GM19467 (cell line): Measurements from ENCODE around the gene ANO1.

Experiments used
- ATAC-seq: cut with Tn5 transposase; IDR thresholded peaks from one replicate; pipeline ENCODE4 v1.9.1; 2021; ENCODE audit warnings: mild to moderate bottlenecking, moderate library complexity; ENCODE audit not compliant: unreplicated experiment

Gene ANO1

GRCh38 chr11:70133771-70134335 lies 55.7 kb downstream of the ANO1 start:
- ATAC-seq = no peak

- no peak for ATAC-seq
Observed at GRCh38 chr11:70134490-70134889, 56.4 kb downstream of the ANO1 start.

DNA sequence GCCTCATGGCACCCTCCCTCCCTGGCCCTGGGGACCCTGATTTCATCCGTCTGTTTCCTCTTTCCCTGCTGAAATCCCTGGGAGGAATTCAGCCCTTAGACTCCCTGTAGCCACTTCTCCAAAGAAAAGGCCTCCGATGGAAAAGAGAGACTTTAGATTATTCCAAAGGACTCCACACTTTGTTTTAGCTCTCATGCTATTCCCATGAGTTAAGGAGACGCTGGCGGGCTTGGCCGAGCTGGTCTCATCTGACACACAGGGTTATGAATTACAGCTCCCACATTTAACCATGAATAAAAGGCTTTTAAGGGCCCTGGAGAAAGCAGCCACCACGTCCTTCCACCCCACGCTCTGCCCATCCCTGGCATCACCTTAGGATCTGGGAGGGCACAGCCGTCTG lies 57.0 kb downstream of the ANO1 start:
- ATAC-seq = no peak

DNA sequence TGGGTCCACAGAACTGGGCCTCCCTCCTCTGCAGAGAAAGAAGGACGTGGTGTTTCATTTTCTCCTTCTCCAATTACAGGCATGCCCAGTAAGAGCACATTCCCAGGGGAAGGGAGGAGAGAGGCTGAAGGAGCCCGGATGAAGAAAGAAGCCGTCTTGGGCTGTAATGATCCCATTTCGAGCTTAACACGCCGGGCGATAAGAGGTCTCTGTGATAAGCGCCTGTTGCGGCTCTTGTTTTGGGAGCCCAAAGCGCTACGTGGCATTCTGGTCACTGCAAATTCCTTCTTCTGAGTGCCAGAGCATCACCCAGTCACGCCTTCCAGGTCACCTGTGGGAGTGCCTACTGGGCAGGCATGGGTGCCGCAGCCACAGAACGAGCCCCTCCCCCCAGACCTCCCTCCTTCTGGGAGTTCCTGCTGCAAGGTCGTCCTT lies 57.5 kb downstream of the ANO1 start:
- ATAC-seq = no peak

GRCh38 chr11:70137383-70137782 lies 59.3 kb downstream of the ANO1 start:
- no peak for ATAC-seq

GRCh38 chr11:70138403-70138802 lies 60.3 kb downstream of the ANO1 start:
- no peak for ATAC-seq

GRCh38 chr11:70139785-70140410 lies 61.8 kb downstream of the ANO1 start:
- ATAC-seq = no peak

DNA sequence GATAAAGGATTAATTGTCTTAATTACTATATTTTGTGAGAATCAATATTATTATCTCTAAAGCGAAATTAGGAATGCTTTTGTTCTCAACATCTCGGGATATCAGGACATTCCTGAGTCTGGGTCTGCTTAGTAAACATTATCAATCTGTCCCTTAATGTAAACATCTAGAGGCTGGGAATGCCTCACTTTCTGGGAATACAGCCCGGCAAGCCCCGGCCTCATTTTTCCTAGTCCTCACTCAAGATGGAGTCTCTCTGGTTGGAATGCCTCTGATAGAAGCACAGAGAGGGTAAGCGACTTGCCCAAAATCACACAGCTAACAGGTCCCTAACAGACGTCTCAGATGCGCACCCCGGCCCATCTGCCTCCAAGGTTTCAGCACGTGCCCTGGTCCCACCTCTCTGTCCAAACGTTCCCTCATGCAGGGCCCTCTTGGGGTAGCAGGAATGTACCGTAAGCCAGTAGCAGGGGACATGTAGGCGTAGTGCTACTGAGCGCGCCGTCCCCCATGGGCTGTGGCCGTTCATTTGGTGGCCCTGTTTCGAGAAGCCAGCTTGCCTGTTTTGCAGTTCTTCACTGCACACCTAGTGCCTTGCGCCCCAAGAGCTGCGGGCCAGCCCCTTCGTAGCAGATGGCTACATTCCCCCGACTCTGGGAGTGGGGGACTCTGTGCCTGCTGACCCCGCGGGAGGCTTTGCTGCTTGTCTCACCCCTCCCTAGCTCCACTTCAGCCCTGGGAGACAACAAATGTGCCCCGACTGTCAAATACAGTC lies 62.8 kb downstream of the ANO1 start:
- no peak for ATAC-seq

- no peak for ATAC-seq
Observed at GRCh38 chr11:70141486-70142220, 63.5 kb downstream of the ANO1 start.

DNA sequence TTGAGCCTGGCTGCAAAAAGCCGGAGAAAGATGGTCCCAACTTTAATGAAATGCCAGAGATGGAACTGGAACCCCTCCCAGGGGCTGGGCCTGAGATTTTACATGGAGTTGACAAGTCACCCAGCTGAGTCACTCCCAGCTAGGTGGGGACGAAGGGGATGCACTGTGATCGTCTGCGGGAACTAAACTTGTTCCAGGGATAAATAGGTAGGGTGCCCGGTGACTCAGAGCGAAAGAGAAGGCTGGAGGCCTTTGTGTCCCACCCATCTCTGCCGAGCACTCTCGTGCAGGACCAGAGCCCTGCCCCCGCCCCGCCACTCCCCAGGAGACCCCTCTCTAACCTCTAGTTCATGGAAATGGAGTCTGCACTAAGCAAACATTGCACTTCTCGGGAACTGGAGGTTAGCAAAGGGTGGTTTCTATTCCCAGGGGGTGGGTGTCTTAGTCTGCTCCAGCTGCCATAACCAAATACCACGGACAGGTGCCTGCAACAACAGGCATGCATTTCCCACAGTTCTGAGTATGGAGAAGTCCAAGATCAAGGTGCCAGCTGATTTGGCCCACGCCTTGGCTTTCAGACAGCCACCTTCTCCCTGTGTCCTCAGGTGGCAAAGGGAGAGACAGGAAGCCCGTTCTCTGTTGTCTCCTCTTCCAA lies 64.2 kb downstream of the ANO1 start:
- no peak for ATAC-seq

DNA sequence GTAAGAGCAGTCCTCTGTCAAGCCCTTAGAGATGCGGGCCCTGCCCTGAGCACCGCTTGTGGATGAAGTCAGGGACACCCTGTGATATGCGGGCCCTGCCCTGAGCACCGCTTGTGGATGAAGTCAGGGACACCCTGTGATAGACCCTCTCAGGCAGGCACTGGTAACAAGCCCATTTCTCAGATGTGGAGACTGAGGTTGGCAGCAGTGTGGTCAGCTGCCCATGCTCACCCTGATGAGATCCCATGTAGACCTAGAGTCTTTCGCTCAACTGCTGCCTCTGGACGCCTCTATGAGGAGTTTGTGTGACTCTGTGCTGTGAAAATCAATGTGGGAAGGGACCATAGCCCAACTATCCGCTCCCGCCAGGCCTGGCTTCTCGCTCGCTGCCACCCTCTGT lies 66.1 kb downstream of the ANO1 start:
- no peak for ATAC-seq

DNA sequence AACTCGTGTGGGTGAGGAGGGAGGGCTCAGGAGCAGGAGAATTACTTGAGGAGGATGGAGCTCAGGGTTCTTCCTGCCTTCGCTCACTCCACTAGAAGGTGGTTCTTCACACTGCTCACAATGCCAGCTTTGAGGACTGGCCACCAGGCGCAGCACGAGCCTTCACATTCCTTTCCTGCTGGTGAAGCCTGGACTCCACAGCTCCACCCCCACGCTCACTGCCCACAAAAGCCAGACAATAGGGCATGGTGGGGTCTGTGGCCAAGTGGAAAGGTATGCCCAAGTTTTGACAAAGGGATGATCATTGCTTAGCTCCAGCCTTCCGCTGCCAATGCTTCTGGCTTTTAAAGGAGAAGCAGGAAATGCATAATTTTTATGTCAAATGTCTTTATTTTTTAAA lies 67.0 kb downstream of the ANO1 start:
- ATAC-seq = no peak

GRCh38 chr11:70145841-70146240 lies 67.7 kb downstream of the ANO1 start:
- ATAC-seq = no peak

DNA sequence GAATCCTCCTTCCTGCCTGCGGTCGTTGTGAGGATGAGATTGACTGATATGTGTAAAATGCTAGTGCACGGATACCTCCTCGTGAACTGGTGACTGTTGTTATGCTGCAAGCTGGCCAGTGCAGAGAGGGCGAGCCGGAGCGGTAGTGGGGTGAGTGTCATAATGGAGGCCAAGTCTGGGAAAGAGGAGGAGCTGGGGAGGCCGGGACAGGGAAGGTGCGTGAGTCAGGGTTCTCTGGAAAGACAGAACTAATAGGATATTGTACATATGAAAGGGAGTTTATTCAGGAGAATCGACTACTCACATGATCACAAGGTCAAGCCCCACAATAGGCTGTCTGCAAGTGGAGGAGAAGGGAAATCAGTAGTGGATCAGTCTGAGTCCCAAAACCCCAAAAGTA lies 68.2 kb downstream of the ANO1 start:
- ATAC-seq = no peak

- no peak for ATAC-seq
Observed at GRCh38 chr11:70146895-70147520, 68.9 kb downstream of the ANO1 start.

- ATAC-seq = no peak
Observed at GRCh38 chr11:70147668-70148067, 69.6 kb downstream of the ANO1 start.

DNA sequence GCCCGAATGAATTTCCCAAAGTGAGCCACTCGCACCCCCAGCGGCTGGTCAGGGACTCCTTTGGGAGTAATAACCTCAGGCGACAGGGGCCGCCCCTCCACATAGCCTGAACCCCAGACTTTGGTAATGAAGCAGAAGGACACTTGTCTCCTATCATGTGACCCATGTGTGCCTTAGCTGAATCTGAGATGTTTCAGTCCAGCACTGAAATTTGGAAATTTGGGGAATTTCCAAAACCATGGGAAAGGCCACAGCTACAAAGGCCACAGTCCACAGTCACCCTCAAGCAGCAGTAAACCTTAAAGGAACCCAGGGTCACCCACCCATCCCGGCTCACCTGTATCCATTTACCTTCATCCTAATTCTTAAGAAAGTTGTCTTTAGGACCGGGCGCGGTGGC lies 73.6 kb downstream of the ANO1 start:
- no peak for ATAC-seq

DNA sequence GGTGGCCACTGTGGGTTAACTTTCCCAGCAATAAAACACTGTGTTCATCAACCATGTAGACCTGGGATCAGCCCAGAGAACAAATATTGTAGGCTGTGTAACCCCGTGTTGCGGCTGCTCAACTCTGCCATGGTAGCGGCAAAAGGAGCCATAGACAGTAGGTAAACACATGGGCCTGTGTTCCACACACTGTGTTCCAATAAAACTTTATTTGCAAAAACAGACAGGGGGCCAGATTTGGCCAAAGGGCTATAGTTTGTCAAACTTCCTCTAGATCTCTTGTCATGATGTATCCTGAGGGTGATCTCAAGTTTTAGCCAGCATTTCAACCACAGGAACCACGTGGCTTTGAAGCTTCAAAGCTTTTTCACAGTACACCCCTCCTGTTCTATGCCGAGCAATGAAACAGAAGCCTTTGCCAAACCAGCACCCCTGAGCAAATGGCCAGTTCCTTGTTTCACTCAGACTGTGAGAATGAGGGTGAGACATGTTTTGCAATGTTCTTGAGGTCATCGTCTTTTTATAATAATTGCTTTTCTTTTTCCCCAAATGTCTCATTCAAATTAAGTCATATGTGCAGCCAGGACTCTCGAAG lies 75.1 kb downstream of the ANO1 start:
- ATAC-seq = no peak

- no peak for ATAC-seq
Observed at GRCh38 chr11:70155386-70155785, 77.3 kb downstream of the ANO1 start.

GRCh38 chr11:70156291-70157037 lies 78.3 kb downstream of the ANO1 start:
- ATAC-seq = no peak
